GM21528 (cell line): ENCODE results near the gene WDR38.
A peak's percentile ranks its signal among the peaks of the same experiment; 100 is the strongest.

ENCODE experiments used
- ATAC-seq: cut with Tn5 transposase; IDR thresholded peaks from one replicate; pipeline ENCODE4 v1.9.1; 2021; ENCODE audit warnings: mild to moderate bottlenecking, moderate library complexity; ENCODE audit not compliant: unreplicated experiment, low FRiP score

The WDR38 gene

DNA sequence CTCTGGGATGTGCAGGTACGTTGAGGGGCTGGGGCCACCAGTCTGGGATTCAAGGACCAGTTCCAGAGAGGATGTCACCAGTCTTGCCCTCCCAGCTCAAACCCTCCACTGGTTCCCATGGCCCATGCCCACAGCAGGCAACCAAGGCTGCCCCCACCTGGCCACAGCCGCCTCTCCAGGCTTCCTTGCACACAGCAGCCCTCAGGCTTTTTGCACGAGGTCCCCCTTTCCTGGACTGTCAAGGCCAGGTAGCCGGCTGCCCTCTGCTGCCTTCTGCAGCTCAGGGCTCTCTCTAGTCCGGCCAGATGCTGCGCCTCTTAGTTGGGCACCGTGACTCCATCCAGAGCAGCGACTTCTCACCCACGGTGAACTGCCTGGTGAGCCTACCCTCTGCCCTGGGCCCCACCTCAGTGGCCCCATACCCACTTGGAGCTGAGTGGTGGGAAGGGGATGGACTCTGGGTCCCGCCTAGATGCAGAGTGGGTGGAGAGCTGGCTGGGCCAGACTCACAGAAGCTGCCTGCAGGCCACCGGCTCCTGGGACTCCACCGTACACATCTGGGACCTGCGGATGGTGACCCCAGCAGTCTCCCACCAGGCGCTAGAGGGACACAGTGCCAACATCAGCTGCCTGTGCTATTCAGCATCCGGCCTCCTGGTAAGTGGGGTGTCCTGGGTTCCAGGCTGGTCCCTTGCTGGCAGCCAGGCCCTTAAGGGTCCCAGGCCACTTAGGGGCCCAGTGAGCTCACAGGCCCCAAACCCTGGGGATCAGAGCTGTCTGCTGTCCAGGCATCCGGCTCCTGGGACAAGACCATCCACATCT is 2.9 kb downstream of the WDR38 start:
- ATAC-seq: no peak

DNA sequence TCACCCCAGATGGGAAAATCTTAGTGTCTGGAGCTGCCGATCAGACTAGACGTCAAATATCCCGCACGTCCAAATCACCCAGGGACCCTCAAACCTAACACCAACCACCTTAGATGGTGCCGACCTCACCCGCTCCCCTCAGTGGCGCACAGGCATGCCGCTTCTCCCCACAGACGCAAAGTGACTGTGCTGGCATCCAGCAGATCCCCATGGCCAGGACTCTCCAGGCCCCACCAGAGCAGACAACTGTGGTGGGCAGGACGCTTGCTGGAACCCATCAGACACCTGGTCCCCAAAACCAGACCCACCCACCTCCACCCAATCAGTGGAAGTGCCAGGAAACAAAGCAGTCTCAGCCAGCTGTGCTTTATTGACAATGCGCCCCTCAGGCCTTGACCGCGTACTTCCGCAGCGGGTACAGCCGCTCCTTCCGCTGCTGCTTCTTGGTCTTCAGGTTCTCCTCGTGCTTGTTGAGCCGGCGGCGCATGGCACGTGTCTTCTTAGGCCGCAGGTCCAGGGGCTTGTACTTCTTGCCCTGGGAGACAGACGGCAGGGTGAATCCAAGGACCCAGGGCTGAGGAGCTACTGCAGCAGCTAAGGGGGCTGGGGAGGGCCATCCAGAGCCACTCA is 4.4 kb downstream of the WDR38 start:
- no peak for ATAC-seq

DNA sequence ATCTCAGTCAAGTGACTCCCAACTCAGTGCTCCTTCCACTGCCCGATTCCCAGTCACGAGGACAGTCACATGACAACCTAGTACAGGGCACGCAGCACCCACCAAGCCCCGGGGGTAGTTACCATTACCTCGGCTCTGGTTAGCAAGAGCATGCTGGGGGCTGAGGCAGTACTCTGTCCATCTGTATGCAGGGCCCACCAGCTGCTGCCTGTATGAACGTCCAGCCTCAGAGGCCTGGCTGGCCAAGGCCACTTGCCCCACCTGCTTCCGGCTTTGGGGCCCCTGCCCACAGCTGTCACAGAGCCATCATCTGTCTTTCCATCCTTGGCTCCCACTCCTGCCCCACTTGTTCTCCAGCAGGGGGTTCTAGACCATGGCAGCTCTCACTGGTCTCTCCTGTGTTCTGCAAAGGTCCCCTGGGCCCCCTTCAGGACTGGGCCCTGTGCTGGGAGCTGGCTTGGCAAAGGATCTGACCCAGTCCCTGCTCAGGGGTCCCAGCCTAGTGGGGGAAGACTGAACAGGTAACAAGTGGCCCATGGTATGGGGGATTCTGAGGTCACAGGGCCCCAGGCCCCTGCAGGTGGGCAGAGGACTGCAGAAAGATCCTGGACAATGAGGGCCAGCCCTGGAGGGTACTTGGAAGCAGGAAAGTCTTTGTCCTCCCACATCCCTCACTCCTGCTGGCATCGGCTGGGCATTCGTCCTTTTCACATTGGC is 5.2 kb downstream of the WDR38 start:
- no peak for ATAC-seq

DNA sequence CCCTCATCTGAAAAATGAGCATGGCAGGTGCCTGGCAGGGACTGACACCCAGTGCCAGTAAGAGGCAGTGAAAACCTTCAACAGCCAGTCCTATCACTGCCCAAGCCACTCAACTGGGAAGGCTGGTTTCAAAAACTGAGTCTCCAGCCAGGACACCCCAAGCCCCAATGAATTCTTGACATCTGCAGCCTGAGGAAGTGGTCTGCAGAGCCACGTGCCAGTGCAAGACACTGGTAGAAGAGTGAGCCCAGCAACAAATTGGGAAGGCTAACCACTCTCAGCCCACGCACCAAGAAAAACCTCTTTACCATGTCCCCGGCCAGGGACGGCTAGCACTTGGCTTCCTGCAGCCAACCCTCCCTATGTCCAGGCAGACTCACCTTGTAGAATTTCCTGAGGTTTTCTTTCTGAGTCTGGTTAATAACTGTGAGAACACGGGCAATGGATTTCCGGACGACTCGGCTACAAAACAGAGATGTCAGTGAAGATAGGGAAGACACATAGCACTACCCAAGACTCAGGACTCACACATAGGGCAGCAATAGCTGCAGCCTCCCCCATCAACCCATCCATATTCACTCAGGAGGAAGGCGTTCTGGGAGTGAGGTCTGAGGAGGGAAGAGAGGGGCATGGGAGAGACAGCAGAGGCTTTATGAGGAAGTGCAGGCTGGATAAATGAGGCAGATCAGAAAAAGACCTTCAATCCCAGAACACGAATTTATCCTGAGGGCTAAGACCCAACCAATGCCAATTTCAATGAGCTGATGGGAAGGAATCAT is 6.7 kb downstream of the WDR38 start:
- ATAC-seq: no peak

DNA sequence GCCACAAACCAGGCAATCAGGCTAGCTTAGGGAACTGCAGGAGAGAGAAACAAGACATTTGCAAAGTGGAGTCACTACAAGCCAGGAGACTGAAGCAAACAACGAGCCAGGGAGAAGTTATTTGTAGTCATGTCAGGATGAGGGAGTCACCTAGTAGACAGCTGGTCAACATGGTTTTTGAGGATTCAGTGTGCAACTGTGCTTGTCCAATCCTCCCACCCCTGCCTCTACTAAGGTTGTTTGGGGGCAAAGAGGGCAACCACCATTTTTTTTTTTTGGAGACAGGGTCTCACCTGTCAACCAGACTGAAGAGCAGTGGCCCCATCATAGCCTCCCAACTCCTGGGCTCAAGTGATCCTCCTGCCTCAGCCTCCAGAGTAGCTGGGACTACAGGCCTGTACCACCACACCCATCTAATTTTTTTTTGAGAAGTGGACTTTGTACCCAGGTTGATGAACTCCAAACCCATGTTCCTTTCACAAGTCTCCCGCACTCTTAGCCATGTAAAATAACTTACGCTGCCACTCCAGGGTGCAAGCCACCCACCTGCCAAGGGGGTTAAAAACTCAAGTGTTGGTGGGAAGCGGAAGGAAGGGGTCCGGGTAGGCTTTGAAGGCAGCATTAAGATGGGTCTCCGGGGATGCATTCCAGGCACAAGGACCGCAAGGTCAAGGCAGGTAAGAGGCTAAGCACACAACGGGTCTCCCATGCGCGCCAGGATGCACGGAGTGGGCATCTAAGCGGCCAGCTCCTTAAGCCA is 7.5 kb downstream of the WDR38 start:
- ATAC-seq: no peak

DNA sequence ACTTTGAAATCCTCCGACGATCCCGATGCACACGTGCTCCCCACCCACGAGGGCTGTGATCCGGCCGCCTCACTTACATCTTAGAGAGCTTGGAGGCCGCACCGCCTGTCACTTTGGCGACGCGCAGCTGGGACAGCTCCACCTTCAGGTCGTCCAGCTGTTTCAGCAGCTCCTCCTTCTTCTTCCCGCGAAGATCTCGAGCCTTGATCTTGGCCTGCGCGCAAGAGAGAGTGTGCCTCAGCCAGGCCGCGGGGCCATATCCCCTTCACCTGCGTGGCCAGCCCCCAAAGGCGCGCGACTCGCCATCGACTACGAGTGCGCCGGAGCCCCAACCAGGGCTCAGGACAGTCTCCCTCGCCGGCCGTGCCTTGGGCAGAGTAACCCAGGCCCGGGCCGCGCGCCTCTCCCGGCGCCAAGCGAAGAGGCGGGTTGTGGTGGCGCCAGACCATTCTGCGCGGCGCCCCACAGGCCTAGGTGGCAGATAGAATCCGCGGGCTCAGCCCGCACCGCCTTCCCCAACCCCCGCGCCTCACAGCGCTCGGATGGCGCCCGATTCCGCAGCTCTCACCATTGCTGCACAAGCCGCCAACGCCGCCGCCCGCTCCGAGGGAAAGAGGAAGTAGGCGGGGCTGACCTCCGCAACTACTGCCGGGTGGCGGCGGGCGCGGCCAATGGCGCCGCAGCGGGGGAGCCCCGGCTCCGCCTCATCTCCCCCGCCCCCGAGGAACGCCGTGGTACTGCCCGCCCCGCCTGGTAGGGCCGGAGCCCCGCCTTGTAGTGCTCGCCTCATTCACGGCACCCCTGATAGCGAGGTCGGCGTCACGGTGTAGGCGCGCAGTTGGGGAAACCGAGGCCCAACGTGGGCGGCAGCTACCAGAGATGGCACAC is 8.3 kb downstream of the WDR38 start, which contains the start of the genes ARPC5L and RPL35:
ARPC5L (plus strand) TSS at position 789 of the 888 bp plus-strand sequence. CDS start 7,161 bp downstream, outside the sequence.
RPL35 (minus strand) TSS at position 616 of the 888 bp plus-strand sequence; CDS start at position 571, 45 bp downstream.
- ATAC-seq: peak; percentile 86

DNA sequence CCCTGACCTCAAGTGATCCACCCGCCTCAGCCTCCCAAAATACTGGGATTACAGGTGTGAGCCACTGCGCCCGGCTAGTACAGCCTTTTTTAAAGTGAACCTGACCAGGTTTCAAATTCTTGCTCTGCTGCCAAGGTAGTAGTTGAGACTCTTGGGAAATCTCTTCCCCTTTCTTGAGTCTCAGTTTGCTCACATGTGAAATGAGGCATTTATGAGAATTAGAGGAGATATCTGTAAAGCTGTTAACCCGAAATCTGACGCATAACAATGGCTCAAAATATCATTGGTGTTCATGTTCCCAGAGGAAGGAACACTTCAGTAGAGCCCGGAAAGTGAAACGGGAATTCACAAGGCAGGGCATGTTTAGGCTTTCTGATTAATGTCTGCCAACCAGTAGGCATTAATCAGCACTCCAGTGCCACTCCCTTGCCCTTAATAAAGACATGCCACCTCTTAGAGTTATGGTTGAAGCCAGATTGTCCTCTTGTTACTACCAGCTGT is 10.2 kb downstream of the WDR38 start:
- ATAC-seq: no peak

DNA sequence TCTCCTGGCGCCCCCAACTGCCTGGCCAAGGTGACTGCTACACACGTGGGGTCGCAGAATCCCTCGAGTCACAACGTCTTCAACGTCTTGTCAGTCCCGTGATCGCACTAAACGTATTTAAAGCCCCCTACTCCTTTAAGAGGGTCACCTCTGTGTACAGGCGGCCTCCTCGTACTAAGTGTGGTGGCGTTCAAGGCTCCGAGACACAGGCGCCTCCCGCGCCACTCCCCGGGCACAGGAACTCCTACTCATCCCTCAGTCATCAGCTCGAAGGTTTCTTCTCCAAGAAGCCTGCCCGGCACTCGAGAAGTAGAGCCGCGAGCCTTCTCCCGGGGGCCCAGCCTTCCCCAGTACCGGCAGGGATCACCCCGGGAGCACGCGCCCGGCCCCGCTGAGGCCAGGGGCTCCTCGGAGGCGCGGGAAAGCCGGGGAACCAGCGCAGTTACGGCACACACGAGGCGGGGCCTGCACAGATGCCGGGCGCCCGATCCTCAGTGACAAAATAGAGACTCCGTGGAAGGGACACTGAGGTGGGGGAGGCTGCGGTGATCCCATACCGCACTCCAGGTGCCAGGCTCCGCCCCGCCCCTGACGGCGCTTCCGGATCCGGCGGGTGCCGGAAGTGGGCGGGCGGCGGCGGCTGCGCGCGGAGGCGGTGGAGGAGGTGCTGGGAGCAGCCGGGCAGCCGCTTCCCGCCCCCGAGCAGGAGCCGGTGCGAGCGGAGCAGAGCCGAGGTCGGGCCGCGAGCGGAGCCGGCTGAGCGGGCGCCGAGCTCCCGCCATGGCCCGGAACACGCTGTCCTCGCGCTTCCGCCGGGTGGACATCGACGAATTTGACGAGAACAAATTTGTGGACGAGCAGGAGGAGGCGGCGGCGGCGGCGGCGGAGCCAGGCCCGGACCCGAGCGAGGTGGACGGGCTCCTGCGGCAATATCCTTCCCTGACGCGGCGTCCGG is 15.5 kb downstream of the WDR38 start:
- peak; percentile 58 for ATAC-seq

DNA sequence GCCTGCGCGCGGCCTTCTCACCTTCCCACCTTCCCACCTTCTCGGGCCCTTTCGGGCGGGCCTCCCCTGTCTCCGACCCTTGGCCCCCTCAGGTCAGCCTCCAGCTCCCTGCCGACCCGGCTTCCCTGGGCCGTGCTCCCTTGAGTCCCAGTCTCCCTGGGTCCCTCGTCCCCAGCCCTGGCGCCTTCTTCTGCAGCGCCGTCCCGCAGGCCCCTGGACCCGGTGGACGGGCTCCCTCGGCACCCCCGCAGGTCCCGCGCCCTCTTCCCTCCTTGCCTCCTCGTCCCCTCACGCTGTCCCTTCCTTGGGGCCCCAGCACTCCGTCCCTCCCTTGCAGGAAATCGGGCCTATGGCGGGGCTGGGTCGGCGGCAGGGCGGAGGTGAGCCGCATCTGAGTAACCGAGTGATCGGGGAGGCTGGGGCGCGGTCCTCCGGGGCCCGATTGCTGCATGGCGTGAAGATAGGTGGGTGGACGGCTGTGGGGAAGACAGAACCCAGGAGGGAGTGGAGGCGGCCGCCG is 16.3 kb downstream of the WDR38 start:
- ATAC-seq: peak; percentile 14

DNA sequence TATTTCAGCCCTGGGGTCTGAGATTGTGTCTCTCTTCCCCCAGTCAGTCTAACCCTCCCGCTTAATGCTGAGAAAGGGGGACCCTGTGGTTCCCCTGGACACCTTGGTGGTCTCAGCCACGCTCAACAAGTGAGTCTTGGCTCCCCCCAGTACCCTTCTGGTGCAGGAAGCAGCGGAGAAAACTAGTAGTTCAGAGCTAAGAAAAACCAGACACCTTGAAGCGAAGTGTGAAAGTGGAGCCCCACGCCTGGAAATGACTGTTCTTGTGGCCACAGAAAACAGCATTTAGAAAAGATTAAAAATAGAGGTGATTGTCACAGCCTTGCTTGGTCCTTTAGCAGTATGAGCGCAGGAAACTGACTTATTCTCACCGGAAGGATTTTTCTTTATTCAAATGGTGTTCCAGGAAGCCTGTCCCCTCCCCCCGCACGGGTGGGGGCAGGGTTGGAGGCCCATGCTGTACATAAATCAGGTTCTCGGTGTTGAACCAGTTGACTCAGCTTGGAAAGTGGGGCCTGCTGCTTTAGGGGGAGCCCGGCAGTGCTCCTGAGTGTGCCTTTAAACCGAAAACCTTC is 16.8 kb downstream of the WDR38 start:
- peak; percentile 35 for ATAC-seq

DNA sequence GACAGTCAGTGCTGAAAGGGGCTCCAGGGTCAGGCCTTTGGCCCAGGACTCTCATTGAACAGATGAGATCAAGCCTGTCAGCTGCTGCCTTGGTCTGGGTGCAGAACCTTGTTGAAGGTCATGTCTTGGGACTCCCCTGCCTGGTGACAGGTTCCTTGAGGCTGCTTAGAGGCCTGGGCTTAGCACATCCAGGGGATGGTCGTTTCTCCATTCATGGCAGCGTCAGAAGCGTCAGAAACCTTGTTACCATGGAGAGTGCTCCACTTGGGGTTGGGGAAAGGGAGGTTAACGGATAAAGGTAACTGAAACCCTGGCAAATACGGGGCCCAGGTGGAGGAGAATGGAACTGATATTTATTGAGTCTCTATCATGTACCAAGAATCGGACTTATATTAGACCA is 17.5 kb downstream of the WDR38 start:
- no peak for ATAC-seq

DNA sequence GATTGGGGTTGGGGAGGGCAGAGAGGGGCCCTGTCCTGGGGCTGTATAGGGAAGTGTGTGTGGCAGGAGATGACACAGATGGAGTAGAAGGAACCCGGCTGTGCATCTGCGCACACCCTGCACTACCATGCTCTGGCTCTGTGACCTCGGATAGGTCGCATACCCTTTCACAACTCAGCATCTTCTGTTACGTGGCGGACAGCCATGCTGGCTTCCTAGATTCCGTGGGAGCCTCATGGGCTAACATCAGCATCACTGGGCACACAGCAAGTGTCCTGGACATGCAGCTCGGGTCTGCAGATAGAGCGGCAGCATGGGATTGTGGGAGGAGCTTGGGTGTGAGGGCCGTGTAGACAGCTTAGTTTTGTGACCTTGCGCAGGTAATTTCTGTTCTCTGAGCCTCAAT is 17.9 kb downstream of the WDR38 start:
- no peak for ATAC-seq

DNA sequence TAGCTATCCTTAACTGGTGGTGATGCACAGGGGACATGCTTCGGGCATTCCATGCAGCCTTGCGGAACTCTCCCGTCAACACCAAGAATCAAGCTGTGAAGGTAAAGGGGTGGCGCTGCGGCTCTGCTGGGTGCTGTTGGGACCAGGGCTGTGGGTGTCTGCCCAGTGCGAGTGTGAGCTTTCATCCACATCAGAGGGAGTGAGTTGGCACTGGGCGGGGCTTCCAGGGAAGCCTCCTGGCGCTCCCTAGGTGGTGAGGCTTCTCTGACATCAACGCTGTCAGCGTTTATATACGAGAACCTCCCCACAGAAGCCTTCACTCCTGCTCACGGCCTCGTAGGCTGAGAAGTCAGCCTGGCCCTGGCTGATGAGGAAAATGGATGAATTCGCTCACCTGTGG is 20.4 kb downstream of the WDR38 start:
- no peak for ATAC-seq

DNA sequence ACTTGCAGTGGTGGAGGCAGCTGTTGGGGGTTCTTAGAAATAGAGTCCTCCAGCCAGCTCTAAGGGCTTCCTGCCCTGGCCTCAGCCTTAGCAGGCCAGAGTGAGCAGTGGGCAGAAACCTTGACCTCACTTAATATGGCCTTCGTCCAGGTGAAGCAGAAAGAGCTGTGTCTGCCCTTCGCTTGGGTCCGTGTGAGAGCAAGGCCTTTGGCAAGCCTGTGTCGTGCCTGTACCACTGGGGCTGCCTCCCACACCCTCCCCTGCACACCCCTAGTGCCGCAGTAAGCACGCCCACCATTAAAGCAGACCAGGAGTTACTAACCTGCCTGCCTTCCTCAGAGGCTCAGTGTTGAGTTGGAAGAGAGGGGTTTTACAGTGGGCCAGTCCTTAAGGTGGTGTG is 22.2 kb downstream of the WDR38 start:
- no peak for ATAC-seq

DNA sequence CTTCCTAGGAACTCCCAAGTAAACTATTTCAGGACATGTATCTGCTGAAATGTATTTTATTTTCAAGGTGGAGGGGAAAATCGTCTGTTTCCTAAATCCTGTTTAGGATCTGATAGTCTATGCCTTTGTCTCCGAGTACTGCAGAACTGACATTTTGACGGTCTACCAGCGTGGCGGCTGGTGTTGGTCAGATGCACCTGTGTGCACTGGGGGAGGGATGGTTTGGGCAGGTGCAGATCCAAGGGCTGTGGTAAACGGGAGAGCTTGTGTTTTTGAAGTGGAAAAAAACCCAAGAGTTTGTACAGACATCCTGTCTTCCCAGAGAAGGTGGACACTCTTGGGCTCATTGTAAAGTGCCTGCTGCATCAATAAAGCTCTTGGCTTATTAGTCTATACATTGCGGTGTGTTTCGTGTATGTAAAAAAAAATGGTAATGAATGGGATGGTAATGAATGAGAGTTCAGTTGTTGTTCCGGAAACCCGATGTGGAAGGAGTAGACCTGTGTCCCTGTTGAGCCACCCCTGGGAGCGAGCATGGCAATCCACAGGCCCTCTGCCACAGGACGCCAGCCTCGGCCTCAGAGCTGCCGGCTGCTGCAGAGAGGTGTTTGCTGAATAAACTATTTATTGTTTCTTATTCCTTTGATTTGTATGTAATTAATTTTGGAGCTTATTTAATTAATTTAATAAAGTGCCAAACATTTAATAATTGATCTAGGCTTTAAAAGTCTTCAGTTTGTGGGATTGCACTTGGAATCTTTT is 23.9 kb downstream of the WDR38 start:
- ATAC-seq: no peak

DNA sequence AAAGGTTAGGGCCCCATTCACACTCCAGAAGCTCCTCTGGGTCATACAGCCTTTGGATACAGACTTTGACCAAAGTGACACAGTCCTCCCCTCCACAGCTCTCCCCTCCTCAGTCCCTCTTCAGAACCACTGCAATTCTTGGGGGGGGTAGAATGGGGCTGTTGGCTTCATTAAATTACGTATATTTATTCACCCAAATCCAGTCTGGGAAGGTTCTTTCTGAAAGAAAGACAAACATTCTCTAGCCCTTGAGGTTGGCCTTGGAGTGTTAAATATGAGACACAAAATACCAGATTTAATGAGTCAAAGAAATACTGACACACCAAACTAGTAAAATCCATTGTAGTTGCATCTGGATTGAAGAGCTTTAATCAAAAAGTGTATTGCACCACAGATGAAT is 24.8 kb downstream of the WDR38 start:
- ATAC-seq: no peak
